IPS-15b (cell line): ENCODE data around the gene TOP1.

Experiments used
- H3K27me3 ChIP-seq: one replicate; pipeline ENCODE4 v1.6.1; 2013; ENCODE audit warnings: low read length; ENCODE audit not compliant: control insufficient read depth, insufficient read depth
- H3K36me3 ChIP-seq: one replicate; pipeline ENCODE4 v1.6.1; 2013; ENCODE audit warnings: low read length; ENCODE audit not compliant: control insufficient read depth, insufficient read depth
- H3K4me1 ChIP-seq: one replicate; pipeline ENCODE4 v1.6.1; 2013; ENCODE audit warnings: mild to moderate bottlenecking, low read length; ENCODE audit not compliant: control insufficient read depth, insufficient read depth
- H3K4me3 ChIP-seq: one replicate; pipeline ENCODE4 v1.5.1; 2013; ENCODE audit warnings: low read depth, low read length
- H3K9ac ChIP-seq: one replicate; pipeline ENCODE4 v1.6.1; 2013; ENCODE audit warnings: low read depth, mild to moderate bottlenecking, low read length
- H3K9me3 ChIP-seq: one replicate; pipeline ENCODE4 v1.6.1; 2013; ENCODE audit warnings: mild to moderate bottlenecking, low read length; ENCODE audit not compliant: control insufficient read depth, insufficient read depth

TOP1 gene

GRCh38 chr20:41072190-41072863, 43.7 kb downstream of the TOP1 start:
- no peaks in the 10 kb centered on the region for H3K36me3 ChIP-seq
- H3K4me3 ChIP-seq: no peak overlapping the region

GRCh38 chr20:41072915-41073314, 44.3 kb downstream of the TOP1 start:
- H3K27me3 ChIP-seq: no peaks in the 10 kb centered on the region
- no peak overlapping the region for H3K9ac ChIP-seq
- peaks cover 7% of the 10 kb centered on the region for H3K4me1 ChIP-seq
- H3K9me3 ChIP-seq: no peaks in the 10 kb centered on the region
- no peak overlapping the region for H3K4me3 ChIP-seq
- no peaks in the 10 kb centered on the region for H3K36me3 ChIP-seq

More at GRCh38 chr20:41072190-41072863, 43.7 kb downstream of the TOP1 start:
- Histone ChIP-seq H3K27me3 (no peaks in the 10 kb centered on the region), H3K4me1 (peaks cover 7% of the 10 kb centered on the region), H3K9ac (no peak overlapping the region), H3K9me3 (no peaks in the 10 kb centered on the region)

GRCh38 chr20:41074441-41074840, 45.8 kb downstream of the TOP1 start:
- Histone ChIP-seq H3K9me3 (no peaks in the 10 kb centered on the region), H3K27me3 (no peaks in the 10 kb centered on the region), H3K4me1 (peaks cover 7% of the 10 kb centered on the region), H3K4me3 (no peak overlapping the region), H3K36me3 (no peaks in the 10 kb centered on the region), H3K9ac (no peak overlapping the region)

- H3K36me3 ChIP-seq: no peaks in the 10 kb centered on the region
- no peak overlapping the region for H3K9ac ChIP-seq
- H3K4me3 ChIP-seq: no peak overlapping the region
- H3K9me3 ChIP-seq: no peaks in the 10 kb centered on the region
- H3K27me3 ChIP-seq: no peaks in the 10 kb centered on the region
- H3K4me1 ChIP-seq: peaks cover 7% of the 10 kb centered on the region
Observed at GRCh38 chr20:41076776-41077175, 48.2 kb downstream of the TOP1 start.

- H3K4me3 ChIP-seq: no peak overlapping the region
- H3K9me3 ChIP-seq: no peaks in the 10 kb centered on the region
- H3K36me3 ChIP-seq: no peaks in the 10 kb centered on the region
- no peaks in the 10 kb centered on the region for H3K27me3 ChIP-seq
- H3K4me1 ChIP-seq: peaks cover 2% of the 10 kb centered on the region
- H3K9ac ChIP-seq: no peak overlapping the region
Observed at GRCh38 chr20:41078329-41078728, 49.7 kb downstream of the TOP1 start.

GRCh38 chr20:41079066-41079465, 50.4 kb downstream of the TOP1 start:
- Histone ChIP-seq H3K9ac (no peak overlapping the region), H3K4me3 (no peak overlapping the region), H3K4me1 (no peaks in the 10 kb centered on the region), H3K27me3 (no peaks in the 10 kb centered on the region), H3K9me3 (no peaks in the 10 kb centered on the region), H3K36me3 (no peaks in the 10 kb centered on the region)

- no peaks in the 10 kb centered on the region for H3K36me3 ChIP-seq
- H3K9ac ChIP-seq: no peak overlapping the region
- no peaks in the 10 kb centered on the region for H3K27me3 ChIP-seq
Observed at GRCh38 chr20:41080866-41081265, 52.2 kb downstream of the TOP1 start.

GRCh38 chr20:41081276-41081814, 52.7 kb downstream of the TOP1 start:
- Histone ChIP-seq H3K27me3 (no peaks in the 10 kb centered on the region), H3K36me3 (no peaks in the 10 kb centered on the region), H3K9me3 (no peaks in the 10 kb centered on the region), H3K4me3 (no peak overlapping the region), H3K9ac (no peak overlapping the region), H3K4me1 (no peaks in the 10 kb centered on the region)

More at GRCh38 chr20:41080866-41081265, 52.2 kb downstream of the TOP1 start:
- no peaks in the 10 kb centered on the region for H3K4me1 ChIP-seq
- no peak overlapping the region for H3K4me3 ChIP-seq
- no peaks in the 10 kb centered on the region for H3K9me3 ChIP-seq

- no peaks in the 10 kb centered on the region for H3K27me3 ChIP-seq
- H3K9me3 ChIP-seq: no peaks in the 10 kb centered on the region
- H3K4me1 ChIP-seq: no peaks in the 10 kb centered on the region
- H3K36me3 ChIP-seq: no peaks in the 10 kb centered on the region
- no peak overlapping the region for H3K9ac ChIP-seq
- H3K4me3 ChIP-seq: no peak overlapping the region
Observed at GRCh38 chr20:41082306-41082705, 53.7 kb downstream of the TOP1 start.

- H3K9ac ChIP-seq: no peak overlapping the region
- H3K4me3 ChIP-seq: no peak overlapping the region
- H3K9me3 ChIP-seq: no peaks in the 10 kb centered on the region
- no peaks in the 10 kb centered on the region for H3K36me3 ChIP-seq
- no peaks in the 10 kb centered on the region for H3K27me3 ChIP-seq
- H3K4me1 ChIP-seq: no peaks in the 10 kb centered on the region
Observed at GRCh38 chr20:41085606-41086005, 57.0 kb downstream of the TOP1 start.

- Histone ChIP-seq H3K9ac (no peak overlapping the region), H3K4me3 (no peak overlapping the region), H3K27me3 (no peaks in the 10 kb centered on the region), H3K4me1 (no peaks in the 10 kb centered on the region), H3K9me3 (no peaks in the 10 kb centered on the region), H3K36me3 (no peaks in the 10 kb centered on the region)
Observed at GRCh38 chr20:41086402-41087324, 58.0 kb downstream of the TOP1 start.

GRCh38 chr20:41087325-41087685, 58.7 kb downstream of the TOP1 start:
- H3K9ac ChIP-seq: no peak overlapping the region
- H3K4me1 ChIP-seq: no peaks in the 10 kb centered on the region
- H3K36me3 ChIP-seq: no peaks in the 10 kb centered on the region
- no peaks in the 10 kb centered on the region for H3K9me3 ChIP-seq
- H3K4me3 ChIP-seq: no peak overlapping the region
- no peaks in the 10 kb centered on the region for H3K27me3 ChIP-seq
